HCT116 (cell line): Measurements from ENCODE around the gene PTPRJ. TPM values are rescaled to one million over a fixed set of nuclear protein-coding genes. Genes with fewer than 3 reads are reported as not detected.
A peak's percentile ranks its signal among the peaks of the same experiment; 100 is the strongest.

Source experiments
- ATAC-seq: fragments of 200-7000 bp; cut with Tn5 transposase; 2 replicates; pipeline ENCODE4 v1.9.1; 2020; ENCODE audit warnings: mild to moderate bottlenecking, moderate library complexity
- BruUV-seq: library from RNA; stranded (reverse); fragments of 400-500 nt; replicated peaks from 2 replicates; lab custom pipeline; 2021; lab: Mats Ljungman, UMichigan
- CTCF ChIA-PET: fragments of 300-600 bp; sonication (Branson Sonifier 250); formaldehyde crosslinking; loops from one replicate; lab custom pipeline; 2021; ENCODE audit warnings: antibody characterized with exemption; lab: Charles Lee
- POLR2A ChIA-PET: fragments of 300-600, 350-600 bp; sonication (Branson Sonifier 250); formaldehyde crosslinking; loops from one replicate; lab custom pipeline; 2021; ENCODE audit warnings: antibody characterized with exemption; lab: Charles Lee
- RAD21 ChIA-PET, 2 experiments: fragments of 300-600 bp; sonication (Branson Sonifier 250); formaldehyde crosslinking; loops; one replicate each; lab custom pipeline; 2023; ENCODE audit warnings: low total read pairs in 2 of 2; ENCODE audit not compliant: uncharacterized antibody in 2 of 2, unreplicated experiment in 2 of 2, low non-redundant PET in 1 of 2; lab: Charles Lee
- DNase-seq: peaks from one replicate; pipeline ENCODE4 v3.0.0-alpha.2; 2010; ENCODE audit warnings: low read depth, low spot score
- H2AFZ ChIP-seq: fragments of 200-600 bp; shearing (Covaris generic), sonication (generic); 2 replicates; pipeline ENCODE4 v1.6.1; 2017; ENCODE audit warnings: low read depth, mixed run types, mixed read lengths, antibody characterized with exemption, low read length; ENCODE audit not compliant: poor library complexity, severe bottlenecking
- H3K27ac ChIP-seq: 2 replicates; pipeline ENCODE4 v1.5.1; 2012; ENCODE audit warnings: low read depth, low read length
- H3K27me3 ChIP-seq: fragments of 200-600 bp; sonication (generic); 2 replicates; pipeline ENCODE4 v1.6.1; 2016; ENCODE audit warnings: mixed run types, low read length, mixed read lengths; ENCODE audit not compliant: insufficient read depth
- H3K36me3 ChIP-seq, 2 experiments: fragments of 200-500 bp in 1 of 2; fragments of 200-600 bp in 1 of 2; sonication (Bioruptor generic) in 1 of 2; sonication (generic) in 1 of 2; 2 replicates each; pipeline versions ENCODE4 v1.5.1 to v1.6.1; 2014 to 2016; ENCODE audit warnings: low read length in 2 of 2, inconsistent platforms in 1 of 2, mixed read lengths in 1 of 2, mixed run types in 1 of 2; ENCODE audit not compliant: insufficient read depth in 2 of 2, control insufficient read depth in 1 of 2
- H3K4me1 ChIP-seq, 2 experiments: fragments of 200-600 bp in 1 of 2; sonication (generic) in 1 of 2; 2 replicates each; pipeline versions ENCODE4 v1.5.1 to v1.6.1; 2012 to 2017; ENCODE audit warnings: low read length in 2 of 2, inconsistent platforms in 1 of 2, mild to moderate bottlenecking in 1 of 2, mixed read lengths in 1 of 2, mixed run types in 1 of 2, moderate library complexity in 1 of 2; ENCODE audit not compliant: insufficient read depth in 2 of 2, control insufficient read depth in 1 of 2
- H3K4me2 ChIP-seq: fragments of 200-600 bp; sonication (generic); 2 replicates; pipeline ENCODE4 v1.6.1; 2017; ENCODE audit warnings: mixed run types, low read length, mixed read lengths
- H3K4me3 ChIP-seq, 2 experiments: fragments of 200-600 bp in 1 of 2; sonication (generic) in 1 of 2; replicated peaks in 1 of 2; 2 replicates each; pipeline ENCODE4 v1.5.1; 2011 to 2016; ENCODE audit warnings: low read length in 2 of 2, control low read depth in 1 of 2, low read depth in 1 of 2, mild to moderate bottlenecking in 1 of 2, mixed read lengths in 1 of 2, mixed run types in 1 of 2
- H3K79me2 ChIP-seq: fragments of 200-600 bp; sonication (generic); 2 replicates; pipeline ENCODE4 v1.6.1; 2017; ENCODE audit warnings: mild to moderate bottlenecking, mixed run types, low read length, moderate library complexity, mixed read lengths; ENCODE audit not compliant: insufficient read depth
- H3K9ac ChIP-seq: fragments of 200-600 bp; sonication (generic); 2 replicates; pipeline ENCODE4 v1.6.1; 2016; ENCODE audit warnings: low read length, mixed read lengths
- H3K9me2 ChIP-seq: fragments of 200-600 bp; sonication (generic), shearing (Covaris generic); 2 replicates; pipeline ENCODE4 v1.6.1; 2017; ENCODE audit warnings: mixed run types, mild to moderate bottlenecking, moderate library complexity; ENCODE audit not compliant: insufficient read depth
- H3K9me3 ChIP-seq, 2 experiments: fragments of 200-500 bp in 1 of 2; fragments of 200-600 bp in 1 of 2; sonication (Bioruptor generic) in 1 of 2; sonication (generic) in 1 of 2; 2 replicates each; pipeline ENCODE4 v1.6.1; 2014 to 2017; ENCODE audit warnings: low read length in 2 of 2, mixed read lengths in 2 of 2, inconsistent platforms in 1 of 2, low read depth in 1 of 2, mild to moderate bottlenecking in 1 of 2, mixed run types in 1 of 2, moderate library complexity in 1 of 2; ENCODE audit not compliant: control insufficient read depth in 1 of 2, insufficient read depth in 1 of 2
- H4K20me1 ChIP-seq: fragments of 200-600 bp; sonication (generic), shearing (Covaris generic); 2 replicates; pipeline ENCODE4 v1.6.1; 2017; ENCODE audit warnings: mixed run types, mild to moderate bottlenecking, moderate library complexity; ENCODE audit not compliant: insufficient read depth
- CBX3 ChIP-seq: IDR thresholded peaks from 2 replicates; pipeline ENCODE4 v1.6.1; 2012; ENCODE audit warnings: low read depth
- CEBPB ChIP-seq: IDR thresholded peaks from 2 replicates; pipeline ENCODE4 v1.6.1; 2012; ENCODE audit warnings: low read depth
- EGR1 ChIP-seq: IDR thresholded peaks from 2 replicates; pipeline ENCODE4 v1.6.1; 2012; ENCODE audit warnings: low read depth
- ELF1 ChIP-seq: IDR thresholded peaks from 2 replicates; pipeline ENCODE4 v1.6.1; 2012; ENCODE audit warnings: low read depth, borderline replicate concordance
- FOSL1 ChIP-seq: IDR thresholded peaks from 2 replicates; pipeline ENCODE4 v1.6.1; 2012; ENCODE audit warnings: low read depth
- JUND ChIP-seq: IDR thresholded peaks from 2 replicates; pipeline ENCODE4 v1.6.1; 2012
- POLR2A ChIP-seq: IDR thresholded peaks from 2 replicates; pipeline ENCODE4 v1.7.0; 2011; ENCODE audit warnings: borderline replicate concordance; ENCODE audit not compliant: insufficient read depth, insufficient read length; ENCODE audit errors: extremely low read depth
- RAD21 ChIP-seq: IDR thresholded peaks from 2 replicates; pipeline ENCODE4 v1.6.1; 2012; ENCODE audit warnings: low read depth, mild to moderate bottlenecking
- SIN3A ChIP-seq: IDR thresholded peaks from 2 replicates; pipeline ENCODE4 v1.6.1; 2012; ENCODE audit warnings: low read depth
- SP1 ChIP-seq: IDR thresholded peaks from 2 replicates; pipeline ENCODE4 v1.6.1; 2012; ENCODE audit warnings: low read depth
- SRF ChIP-seq: IDR thresholded peaks from 2 replicates; pipeline ENCODE4 v1.6.1; 2012; ENCODE audit warnings: low read depth
- ZNF274 ChIP-seq: fragments of 200-500 bp; sonication (Bioruptor generic); IDR thresholded peaks from 2 replicates; pipeline ENCODE4 v1.6.1; 2014; ENCODE audit warnings: mild to moderate bottlenecking, low read depth, low read length, inconsistent platforms
- intact Hi-C: fragments of 100-400 bp; cut with micrococcal nuclease; formaldehyde crosslinking; loops from 2 replicates; pipeline ENCODE4 v1.10.0; 2022
- total RNA-seq: library from RNA; stranded (reverse); gene quantifications from one replicate; pipeline ENCODE4 v1.2.1, GENCODE V29; 2021; ENCODE audit not compliant: unreplicated experiment
- TF ChIP-seq, protein P1 (sequence below), 3 experiments: fragments of 200-600 bp in 1 of 3; sonication (generic) in 1 of 3; IDR thresholded peaks in 2 of 3; conservative IDR thresholded peaks in 1 of 3; 2 replicates each; pipeline ENCODE4 v1.5.1; 2012 to 2017; ENCODE audit warnings: low read depth in 2 of 3, low read length in 2 of 3, antibody characterized with exemption in 1 of 3, borderline replicate concordance in 1 of 3, control low read depth in 1 of 3, mild to moderate bottlenecking in 1 of 3, mixed read lengths in 1 of 3, mixed run types in 1 of 3, moderate library complexity in 1 of 3; ENCODE audit not compliant: insufficient read depth in 1 of 3
- TF ChIP-seq, protein P2 (sequence below): IDR thresholded peaks from 2 replicates; pipeline ENCODE4 v1.6.1; 2012
- TF ChIP-seq, protein P3 (sequence below): IDR thresholded peaks from 2 replicates; pipeline ENCODE4 v1.6.1; 2011; ENCODE audit warnings: mild to moderate bottlenecking, low read length, moderate library complexity; ENCODE audit not compliant: insufficient replicate concordance; ENCODE audit errors: extremely low read depth

PTPRJ gene
- total RNA-seq, 1 experiment from 2014 or later = 19.1 TPM

DNA sequence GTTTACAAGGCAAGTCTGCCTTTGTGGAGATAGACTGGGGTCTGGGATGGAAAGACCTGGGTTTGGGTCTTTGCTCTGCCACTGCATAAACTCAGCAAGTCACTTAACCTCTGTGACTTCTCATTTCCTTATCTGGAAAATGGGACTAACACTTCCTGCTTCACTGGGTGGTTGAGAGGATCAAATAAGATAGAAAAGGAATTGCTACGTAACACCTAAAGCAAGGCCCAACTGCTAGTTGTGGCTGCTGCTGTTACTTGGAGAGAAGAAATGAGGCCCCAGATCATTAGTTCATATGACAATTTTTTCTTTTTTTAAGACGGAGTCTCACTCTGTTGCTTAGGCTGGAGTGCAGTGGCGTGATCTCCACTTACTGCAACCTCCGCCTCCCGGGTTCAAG, 5.9 kb downstream of the PTPRJ start:
- CTCF ChIA-PET = no interaction called here
- intact Hi-C loops = no loop called here
- Histone ChIP-seq H2AFZ (no peak overlapping the region), H3K27ac (peak overlapping the region; percentile 79), H3K9me3 (no peaks in the 10 kb centered on the region), H3K4me1 (peaks cover 71 to 82% of the 10 kb centered on the region in 2 experiments), H3K9me2 (no peaks in the 10 kb centered on the region)
- RAD21 ChIA-PET = no interaction called here
- POLR2A ChIA-PET = interaction anchor here (1.0 kb wide), 1 partner anchor 122 kb away, joined by 4 read pairs; no protein-coding TSS in a partner anchor
- TF ChIP-seq SRF (peak; percentile 79), CEBPB (no peak)
- TF ChIP-seq, all 23 proteins: peak for 1
- Histone ChIP-seq H3K79me2 (peaks cover 79% of the 10 kb centered on the region), H3K4me3 (peak overlapping the region in 1 of 2 experiments; percentile 37; a peak in 2 of 4 replicates), H3K9ac (peak overlapping the region; percentile 15; the same call in 1 of the 2 replicates), H3K36me3 (no peaks in the 10 kb centered on the region), H4K20me1 (no peaks in the 10 kb centered on the region), H3K4me2 (peak overlapping the region; percentile 73), H3K27me3 (no peaks in the 10 kb centered on the region)
- ATAC-seq (peak; percentile 2), DNase-seq (no peak)
- no TSS peak for BruUV-seq

DNA sequence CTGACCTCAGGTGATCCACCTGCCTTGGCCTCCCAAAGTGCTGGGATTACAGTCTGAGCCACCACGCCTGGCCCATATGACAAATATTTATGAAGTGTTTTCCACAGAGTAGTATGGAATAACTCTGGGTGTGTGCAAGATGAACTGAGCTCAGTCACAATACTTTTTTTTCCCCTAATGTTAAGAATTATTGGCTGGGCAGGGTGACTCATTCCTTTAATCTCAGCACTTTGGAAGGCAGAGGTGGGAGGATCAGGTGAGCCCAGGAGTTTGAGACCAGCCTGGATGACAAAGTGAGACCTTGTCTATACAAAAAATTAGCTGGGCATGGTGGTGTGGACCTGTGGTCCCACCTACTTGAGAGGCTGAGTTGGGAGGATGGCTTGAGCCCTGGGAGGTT, 6.4 kb downstream of the PTPRJ start:
- Histone ChIP-seq H3K4me1 (peaks cover 75 to 85% of the 10 kb centered on the region in 2 experiments), H3K4me3 (peak overlapping the region in 1 of 2 experiments; percentile 37; a peak in 2 of 4 replicates), H3K9me3 (no peaks in the 10 kb centered on the region), H4K20me1 (no peaks in the 10 kb centered on the region), H3K79me2 (peaks cover 80% of the 10 kb centered on the region), H2AFZ (no peak overlapping the region), H3K4me2 (peak overlapping the region; percentile 73), H3K9me2 (no peaks in the 10 kb centered on the region), H3K27me3 (no peaks in the 10 kb centered on the region), H3K9ac (peak overlapping the region; percentile 15; the same call in 1 of the 2 replicates), H3K27ac (peak overlapping the region; percentile 79), H3K36me3 (no peaks in the 10 kb centered on the region)
- peak; percentile 65 for ATAC-seq
- TF ChIP-seq, protein P1, sequence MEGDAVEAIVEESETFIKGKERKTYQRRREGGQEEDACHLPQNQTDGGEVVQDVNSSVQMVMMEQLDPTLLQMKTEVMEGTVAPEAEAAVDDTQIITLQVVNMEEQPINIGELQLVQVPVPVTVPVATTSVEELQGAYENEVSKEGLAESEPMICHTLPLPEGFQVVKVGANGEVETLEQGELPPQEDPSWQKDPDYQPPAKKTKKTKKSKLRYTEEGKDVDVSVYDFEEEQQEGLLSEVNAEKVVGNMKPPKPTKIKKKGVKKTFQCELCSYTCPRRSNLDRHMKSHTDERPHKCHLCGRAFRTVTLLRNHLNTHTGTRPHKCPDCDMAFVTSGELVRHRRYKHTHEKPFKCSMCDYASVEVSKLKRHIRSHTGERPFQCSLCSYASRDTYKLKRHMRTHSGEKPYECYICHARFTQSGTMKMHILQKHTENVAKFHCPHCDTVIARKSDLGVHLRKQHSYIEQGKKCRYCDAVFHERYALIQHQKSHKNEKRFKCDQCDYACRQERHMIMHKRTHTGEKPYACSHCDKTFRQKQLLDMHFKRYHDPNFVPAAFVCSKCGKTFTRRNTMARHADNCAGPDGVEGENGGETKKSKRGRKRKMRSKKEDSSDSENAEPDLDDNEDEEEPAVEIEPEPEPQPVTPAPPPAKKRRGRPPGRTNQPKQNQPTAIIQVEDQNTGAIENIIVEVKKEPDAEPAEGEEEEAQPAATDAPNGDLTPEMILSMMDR (IDR thresholded peaks at IDR 0.05 in 2 of 3, conservative IDR thresholded peaks at IDR 0.05 in 1 of 3; ENCODE audit: borderline replicate concordance in 1 of 3, insufficient read depth in 1 of 3, low read depth in 2 of 3, low read length in 2 of 3) = no peak
- TF ChIP-seq, protein P2, sequence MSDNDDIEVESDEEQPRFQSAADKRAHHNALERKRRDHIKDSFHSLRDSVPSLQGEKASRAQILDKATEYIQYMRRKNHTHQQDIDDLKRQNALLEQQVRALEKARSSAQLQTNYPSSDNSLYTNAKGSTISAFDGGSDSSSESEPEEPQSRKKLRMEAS = 0 out of 2 replicates have a peak, but pooled peaks have one; percentile 39
- TF ChIP-seq RAD21 = peak; percentile 6; the same call in 1 of the 2 replicates
- TF ChIP-seq, protein P3, sequence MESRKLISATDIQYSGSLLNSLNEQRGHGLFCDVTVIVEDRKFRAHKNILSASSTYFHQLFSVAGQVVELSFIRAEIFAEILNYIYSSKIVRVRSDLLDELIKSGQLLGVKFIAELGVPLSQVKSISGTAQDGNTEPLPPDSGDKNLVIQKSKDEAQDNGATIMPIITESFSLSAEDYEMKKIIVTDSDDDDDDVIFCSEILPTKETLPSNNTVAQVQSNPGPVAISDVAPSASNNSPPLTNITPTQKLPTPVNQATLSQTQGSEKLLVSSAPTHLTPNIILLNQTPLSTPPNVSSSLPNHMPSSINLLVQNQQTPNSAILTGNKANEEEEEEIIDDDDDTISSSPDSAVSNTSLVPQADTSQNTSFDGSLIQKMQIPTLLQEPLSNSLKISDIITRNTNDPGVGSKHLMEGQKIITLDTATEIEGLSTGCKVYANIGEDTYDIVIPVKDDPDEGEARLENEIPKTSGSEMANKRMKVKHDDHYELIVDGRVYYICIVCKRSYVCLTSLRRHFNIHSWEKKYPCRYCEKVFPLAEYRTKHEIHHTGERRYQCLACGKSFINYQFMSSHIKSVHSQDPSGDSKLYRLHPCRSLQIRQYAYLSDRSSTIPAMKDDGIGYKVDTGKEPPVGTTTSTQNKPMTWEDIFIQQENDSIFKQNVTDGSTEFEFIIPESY = no peak
- no peak for TF ChIP-seq ZNF274
- peak; percentile 57 for TF ChIP-seq SP1
- TF ChIP-seq JUND = peak; percentile 78
- TF ChIP-seq SIN3A = peak; percentile 54; the same call in 1 of the 2 replicates
- TF ChIP-seq FOSL1 = peak; percentile 80
- TF ChIP-seq CBX3 = peak; percentile 14; the same call in 1 of the 2 replicates
- no peak for TF ChIP-seq ELF1
- peak; percentile 62 for TF ChIP-seq EGR1
- no peak for TF ChIP-seq SRF
- TF ChIP-seq POLR2A = no peak
- ChIA-PET POLR2A (interaction anchor here (1.0 kb wide), 1 partner anchor 121 kb away, joined by 4 read pairs; no protein-coding TSS in a partner anchor), CTCF (no interaction called here), RAD21 (interaction anchor here in 1 of 2 experiments (0.5 kb wide), 1 partner anchor 90 kb away, joined by 4 read pairs; no protein-coding TSS in a partner anchor)
- no TSS peak for BruUV-seq
- intact Hi-C loops = no loop called here
- peak; percentile 79 for DNase-seq
